ENCODE results near the gene ZBTB20. TPM values are rescaled to one million over a fixed set of nuclear protein-coding genes. Genes with fewer than 3 reads are reported as not detected.

Gene ZBTB20
- total RNA-seq, 2 experiments from 2014 or later = 2.5 to 3.2 TPM

DNA sequence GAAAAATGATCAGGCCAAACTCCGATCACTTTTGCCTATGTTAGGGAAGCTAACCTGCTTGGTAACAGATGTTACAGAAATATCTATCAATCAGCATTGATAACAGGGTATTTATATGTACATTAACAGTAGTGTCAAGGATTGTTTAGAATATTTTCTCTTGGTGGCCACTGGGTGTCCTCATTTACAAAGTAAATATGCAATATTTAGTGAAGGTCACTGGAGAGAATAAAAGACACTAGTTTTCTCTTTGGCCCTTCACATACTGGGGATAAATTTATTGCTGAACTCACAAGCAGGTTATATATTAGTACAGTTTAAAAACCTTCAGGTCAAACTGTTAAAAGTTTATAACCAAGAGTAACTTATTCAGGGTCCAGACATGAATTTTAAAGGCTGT is 784.3 kb downstream of the ZBTB20 start:
- ChIA-PET CTCF (interaction anchor here (0.6 to 1.2 kb wide), 2 partner anchors 92 to 149 kb away, joined by 3 read pairs; no protein-coding TSS in a partner anchor), POLR2A (no interaction called here)

DNA sequence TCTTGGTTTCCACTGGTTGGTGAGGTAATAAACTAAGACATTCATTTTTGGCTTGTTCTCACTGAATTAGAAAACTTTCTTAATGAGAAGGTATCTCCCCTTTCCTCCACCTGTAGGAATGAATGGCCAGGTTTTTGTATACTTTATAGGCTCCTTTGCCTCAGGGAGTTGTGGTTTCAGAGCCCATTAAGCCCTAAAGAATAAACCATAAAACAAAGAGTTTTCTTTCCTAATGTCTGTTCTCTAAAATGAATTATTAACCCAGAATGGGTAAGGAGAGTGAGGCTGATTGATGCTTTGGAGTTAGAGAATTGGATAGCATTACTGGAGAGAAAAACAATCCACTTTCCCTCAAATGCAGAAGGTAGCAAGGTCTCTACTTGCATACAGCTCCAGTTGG is 785.7 kb downstream of the ZBTB20 start:
- ChIA-PET CTCF (interaction anchor here (1.1 to 1.3 kb wide), 2 partner anchors 68 to 206 kb away, joined by 3 read pairs; partner anchors contain the start of gene TIGIT), POLR2A (no interaction called here)

DNA sequence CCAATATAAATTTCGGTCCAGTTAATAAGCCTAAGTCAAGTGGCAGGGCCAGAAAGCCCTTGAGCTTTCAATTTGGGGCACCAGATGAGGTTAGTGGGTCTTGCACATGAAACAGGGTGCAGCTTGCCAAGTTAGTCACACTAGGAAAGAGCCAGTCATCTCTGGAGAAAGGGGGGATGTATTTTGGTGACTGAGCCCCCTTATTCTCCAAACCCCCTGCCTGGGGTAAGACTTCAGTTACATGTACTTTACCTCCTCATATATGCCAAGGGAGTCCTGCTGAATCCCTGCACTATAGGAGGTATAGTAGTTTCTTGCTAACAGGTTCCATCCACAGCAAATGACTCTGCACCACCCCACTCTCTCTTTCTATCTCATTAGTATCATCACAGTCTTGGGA is 790.6 kb downstream of the ZBTB20 start:
- ChIA-PET POLR2A (no interaction called here), CTCF (interaction anchor here (0.6 to 1.0 kb wide), 2 partner anchors 204 to 521 kb away, joined by 3 read pairs; no protein-coding TSS in a partner anchor)

DNA sequence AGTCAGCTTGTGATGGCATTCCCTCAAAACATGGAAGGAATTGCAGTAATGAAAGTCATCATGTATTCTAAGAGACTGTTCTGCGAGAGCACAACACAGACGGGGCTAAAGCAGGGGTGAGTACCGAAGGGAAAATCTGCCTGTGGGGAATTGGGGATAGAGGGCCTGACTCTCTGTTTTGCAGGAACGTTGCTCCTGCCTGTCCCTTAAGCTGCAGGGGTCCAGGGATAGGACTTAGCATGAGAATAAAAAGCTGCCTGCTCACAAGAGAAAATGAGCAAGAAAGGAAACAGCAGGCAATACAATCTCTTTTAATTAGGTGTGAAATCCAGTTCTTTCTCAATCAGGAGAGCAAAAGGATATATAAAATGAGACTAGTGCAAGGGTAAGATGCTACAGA is 791.0 kb downstream of the ZBTB20 start:
- POLR2A ChIA-PET = no interaction called here
- CTCF ChIA-PET = interaction anchor here (0.6 kb wide), 1 partner anchor 521 kb away, joined by 3 read pairs; no protein-coding TSS in a partner anchor

DNA sequence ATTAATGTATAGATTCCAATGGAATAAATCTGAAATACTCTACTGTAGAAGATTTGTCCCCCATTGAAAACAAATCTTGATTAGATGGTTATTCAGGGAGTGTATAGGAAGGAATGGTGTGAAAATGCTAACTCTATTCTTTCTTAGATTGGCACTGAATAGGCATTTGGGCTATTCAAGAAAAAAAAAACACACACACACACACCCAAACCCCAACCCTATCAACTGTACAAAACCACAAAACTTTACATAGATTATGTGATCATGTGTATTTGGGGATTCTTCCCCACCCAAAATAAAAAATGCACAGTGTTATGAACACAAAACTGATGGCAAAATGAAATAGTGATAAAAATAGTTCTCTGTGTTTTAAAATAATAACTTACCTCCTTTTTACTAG is 791.4 kb downstream of the ZBTB20 start:
- ChIA-PET POLR2A (no interaction called here), CTCF (no interaction called here)

DNA sequence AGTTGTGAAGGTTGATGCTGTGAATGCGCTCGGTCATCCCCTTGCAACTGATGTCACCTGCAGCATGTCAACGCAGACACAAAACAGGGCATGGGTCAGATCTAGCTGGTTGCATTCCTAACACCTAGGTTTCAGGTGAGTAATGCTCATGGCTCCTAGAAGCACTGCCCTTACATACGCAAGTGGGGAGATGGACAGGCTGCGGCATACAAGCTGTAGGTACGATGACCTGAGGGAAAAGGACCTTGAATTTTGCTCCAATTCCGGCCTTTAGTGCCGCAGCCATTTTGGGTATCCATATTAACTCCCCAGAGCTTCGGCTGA is 795.3 kb downstream of the ZBTB20 start:
- ChIA-PET POLR2A (no interaction called here), CTCF (no interaction called here)

DNA sequence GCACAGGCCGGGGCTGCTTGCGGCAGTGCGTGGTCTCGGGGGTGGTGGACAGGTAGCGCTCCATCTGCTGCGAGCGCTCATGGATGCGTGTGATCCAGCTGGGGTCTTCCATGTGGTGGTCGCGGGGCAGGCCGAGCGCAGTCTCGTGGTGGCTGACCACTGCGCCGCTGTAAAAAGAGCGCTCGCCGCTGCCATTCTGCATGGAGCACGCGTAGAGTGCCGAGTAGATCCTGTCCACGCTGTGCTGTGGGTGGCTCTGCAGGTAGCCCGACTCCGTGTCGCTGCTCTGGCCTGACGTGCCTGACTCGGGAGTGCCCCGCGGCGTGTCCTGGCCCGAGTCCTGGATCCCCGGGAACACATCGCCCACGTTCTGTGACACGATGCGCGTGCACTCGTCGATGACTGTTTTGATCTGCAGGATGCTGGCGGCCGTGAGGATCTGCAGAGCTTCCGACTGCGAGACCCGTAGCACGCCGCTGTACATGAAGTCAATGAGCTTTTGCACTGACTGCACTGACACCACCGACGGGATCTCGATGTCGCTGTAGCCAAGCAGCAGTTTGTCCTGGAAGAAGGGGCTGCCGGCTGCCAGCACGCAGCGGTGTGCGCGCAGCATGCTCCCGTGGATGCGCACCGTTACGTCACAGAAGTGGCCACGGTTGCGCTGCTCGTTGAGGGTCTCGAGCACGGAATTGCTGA is 795.8 kb downstream of the ZBTB20 start:
- ChIA-PET CTCF (no interaction called here), POLR2A (no interaction called here)

DNA sequence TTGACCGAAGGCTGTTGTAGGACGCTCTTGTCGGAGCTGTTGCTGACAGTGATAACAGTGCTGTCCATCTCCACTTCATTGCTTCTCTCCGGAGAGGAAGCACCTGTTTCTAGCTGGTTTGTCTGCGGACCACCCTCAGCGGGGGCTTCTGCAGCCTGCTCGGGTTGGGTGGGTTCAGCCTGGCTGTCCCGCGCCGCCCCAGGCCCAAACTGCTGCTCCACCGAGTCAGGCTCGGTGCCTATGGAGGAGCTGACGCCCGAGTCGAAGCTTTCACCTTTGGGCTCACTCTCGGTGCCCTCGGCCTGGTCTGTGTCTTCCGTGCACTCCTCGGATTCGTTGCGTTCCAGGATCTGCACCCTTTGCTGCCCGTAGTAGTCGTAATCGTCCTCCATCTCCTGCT is 796.4 kb downstream of the ZBTB20 start:
- CTCF ChIA-PET = no interaction called here
- POLR2A ChIA-PET = no interaction called here

DNA sequence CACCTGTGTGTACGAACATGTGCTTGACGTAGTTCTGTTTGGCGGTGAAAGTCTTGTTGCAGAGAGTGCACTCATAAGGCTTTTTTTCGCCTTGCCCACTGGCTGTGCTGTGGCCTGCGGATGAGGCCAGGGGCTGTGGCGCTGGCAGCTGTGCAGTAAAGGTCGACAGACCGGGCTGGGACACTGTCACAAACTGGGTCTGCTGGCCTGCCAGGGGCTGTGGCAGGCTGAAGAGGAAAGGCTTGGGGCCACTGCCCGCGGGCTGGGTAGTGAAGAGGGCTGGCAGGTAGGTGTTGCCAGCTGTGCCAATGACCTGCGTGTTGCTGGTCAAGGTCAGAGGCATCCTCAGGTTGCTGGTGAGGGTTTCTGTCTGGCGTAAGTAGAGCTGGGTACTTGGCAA is 796.8 kb downstream of the ZBTB20 start:
- POLR2A ChIA-PET = no interaction called here
- CTCF ChIA-PET = no interaction called here

DNA sequence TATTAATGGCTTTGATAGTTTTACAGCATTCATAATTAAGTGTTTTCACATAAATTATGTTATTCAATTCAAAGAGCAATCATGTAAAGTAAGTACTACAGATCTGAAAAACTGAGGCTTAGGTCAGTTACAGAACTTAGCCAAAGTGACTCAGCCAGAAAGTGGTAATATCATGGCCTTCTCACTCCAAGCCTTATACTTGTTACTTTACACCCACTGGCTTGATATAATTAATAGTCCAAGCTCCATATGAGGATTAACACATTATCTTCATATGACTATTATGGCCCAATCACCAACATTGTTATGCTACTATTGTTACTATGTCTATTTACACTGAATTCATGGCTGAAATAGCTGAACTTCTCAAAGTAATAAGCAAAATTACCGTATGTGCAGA is 802.6 kb downstream of the ZBTB20 start:
- ChIA-PET POLR2A (interaction anchor here (1.3 kb wide), 1 partner anchor 34 kb away, joined by 3 read pairs; no protein-coding TSS in a partner anchor), CTCF (no interaction called here)

DNA sequence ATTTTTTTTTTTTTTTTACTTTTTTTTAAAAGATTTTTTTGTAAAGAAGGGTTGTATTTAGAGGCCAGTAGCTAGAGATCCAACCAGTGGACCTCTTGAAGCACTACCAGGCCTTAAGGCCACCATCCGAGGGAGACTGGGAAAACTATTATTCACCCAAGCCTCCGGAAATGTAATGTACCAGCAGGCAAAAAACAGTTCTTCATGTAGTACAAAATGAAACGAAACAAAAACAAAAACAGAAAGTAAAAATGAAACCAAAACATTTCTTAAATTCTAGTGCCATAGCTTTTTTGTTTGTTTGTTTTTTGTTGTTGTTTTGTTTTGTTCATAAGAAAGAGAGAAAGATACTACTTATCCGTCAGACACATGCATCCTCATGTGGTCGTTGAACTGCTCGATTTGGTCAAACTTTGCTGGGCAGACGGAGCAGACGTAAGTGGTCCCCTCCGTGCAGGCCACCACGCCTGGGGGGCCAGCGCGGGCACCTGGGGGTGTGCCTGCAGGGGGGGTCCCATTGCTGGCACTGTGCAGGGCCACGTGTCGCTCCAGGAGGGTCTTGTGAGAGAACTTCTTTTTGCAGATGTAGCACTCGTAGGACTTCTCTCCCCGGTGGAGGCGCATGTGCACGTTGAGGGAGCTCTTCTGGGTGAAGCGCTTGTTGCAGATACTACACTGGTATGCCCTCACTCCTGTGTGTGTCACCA is 808.3 kb downstream of the ZBTB20 start:
- CTCF ChIA-PET = interaction anchor here (1.0 kb wide), 2 partner anchors 48 to 49 kb away, joined by 3 read pairs; no protein-coding TSS in a partner anchor
- POLR2A ChIA-PET = no interaction called here

DNA sequence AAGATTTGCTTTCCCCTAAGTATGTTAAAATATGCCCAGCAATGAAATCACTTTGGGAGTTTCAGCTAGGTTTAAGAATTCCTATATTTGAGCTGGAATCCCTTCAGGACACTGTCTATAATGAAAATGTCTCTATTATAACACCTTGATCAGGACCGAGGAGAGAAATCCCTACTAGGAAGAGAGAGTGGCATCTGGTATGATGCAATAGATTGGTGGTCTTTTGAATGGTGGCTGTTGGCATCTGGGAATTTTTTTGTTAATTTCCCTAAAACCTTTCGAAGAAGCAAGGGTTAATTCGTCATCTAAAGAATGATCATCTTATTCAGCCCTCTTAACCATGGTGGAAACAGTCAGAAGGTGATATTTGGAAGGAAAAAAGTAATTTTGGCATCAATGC is 810.2 kb downstream of the ZBTB20 start:
- ChIA-PET CTCF (interaction anchor here (0.8 to 1.6 kb wide), 3 partner anchors 17 to 45 kb away, joined by 3 to 4 read pairs (median 3); no protein-coding TSS in a partner anchor), POLR2A (no interaction called here)

DNA sequence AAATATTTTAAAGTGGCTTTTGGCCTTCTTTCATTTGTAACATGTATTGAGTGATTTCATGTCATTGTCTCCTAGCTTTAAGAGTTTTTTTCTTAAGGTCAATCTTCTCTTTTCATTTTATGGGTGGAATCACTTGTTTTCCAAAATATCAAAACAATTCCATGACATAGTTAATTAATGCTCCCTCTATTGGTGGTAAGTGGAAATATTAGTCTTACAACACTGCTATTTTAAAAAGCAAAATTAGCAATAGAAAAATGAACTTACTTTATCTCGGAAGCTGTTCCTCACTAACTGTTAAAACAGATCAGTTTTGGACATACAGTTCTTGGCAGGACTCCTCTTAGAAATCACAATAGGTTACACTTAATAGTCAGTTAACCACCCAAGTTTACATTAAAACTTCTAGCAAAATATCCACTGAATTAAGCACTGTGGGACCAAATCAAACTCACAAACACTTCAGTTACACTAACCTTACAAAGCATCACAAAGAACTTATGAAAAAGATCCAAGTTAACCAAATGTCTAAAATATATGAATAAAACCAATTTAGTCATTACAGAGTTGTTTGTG is 810.9 kb downstream of the ZBTB20 start:
- POLR2A ChIA-PET = no interaction called here

DNA sequence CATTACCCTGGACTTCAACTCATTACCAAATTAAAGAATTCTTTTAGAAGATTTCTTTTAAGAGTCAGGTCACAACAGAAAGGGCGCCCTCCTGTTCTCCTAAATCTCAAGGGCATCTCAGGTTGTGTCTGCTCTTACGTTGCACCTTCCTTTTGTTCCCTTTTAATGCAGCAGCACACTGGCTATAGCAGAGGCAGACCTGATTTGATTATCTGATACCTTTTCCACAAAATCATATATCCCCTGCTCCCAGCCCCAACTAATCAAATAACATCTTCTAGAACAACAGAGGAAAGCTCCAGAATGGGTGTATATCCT is 813.2 kb downstream of the ZBTB20 start:
- ChIA-PET CTCF (interaction anchor here (1.9 to 2.4 kb wide), 4 partner anchors 18 to 182 kb away, joined by 5 to 11 read pairs (median 6); no protein-coding TSS in a partner anchor), POLR2A (no interaction called here)

More for the DNA sequence above, 810.9 kb downstream of the ZBTB20 start:
- CTCF ChIA-PET = interaction anchor here (0.8 to 2.4 kb wide), 4 partner anchors 17 to 45 kb away, joined by 3 to 6 read pairs (median 4); no protein-coding TSS in a partner anchor

DNA sequence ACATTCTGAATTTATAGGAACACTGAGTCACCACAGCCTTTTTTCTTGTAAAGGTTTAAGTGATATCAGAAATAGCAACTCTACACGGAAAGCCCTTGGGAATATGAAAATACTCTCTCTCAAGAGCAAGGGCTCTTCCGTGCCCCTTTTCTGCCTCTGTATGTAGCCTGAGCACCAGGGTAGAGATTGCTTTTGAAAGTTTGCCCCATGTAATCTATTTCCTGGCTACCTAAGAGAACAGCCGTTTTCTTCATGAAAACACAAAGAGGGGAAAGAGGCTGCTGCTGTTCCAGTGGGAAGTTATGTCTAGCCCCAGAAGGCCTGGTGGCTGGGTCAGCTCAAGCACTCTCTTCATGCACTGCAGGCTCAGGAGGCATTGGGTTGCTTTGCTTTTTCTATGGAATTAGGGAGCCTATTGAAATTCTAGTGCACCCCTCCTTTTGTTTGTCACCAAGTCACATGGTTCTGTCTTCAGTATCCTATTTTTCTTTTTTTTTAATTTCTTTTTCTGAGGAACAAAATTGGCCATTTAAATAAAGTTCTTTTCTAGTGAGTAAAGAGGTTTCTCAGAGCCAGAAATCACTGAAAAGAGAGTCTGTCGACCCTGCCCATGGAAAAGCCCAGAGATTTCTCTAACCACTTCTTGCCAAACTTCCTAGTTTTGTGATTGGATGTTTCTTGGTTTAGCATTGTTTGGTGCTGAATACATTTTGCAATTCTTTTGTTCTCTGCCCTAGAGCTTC is 813.7 kb downstream of the ZBTB20 start:
- ChIA-PET CTCF (interaction anchor here (1.9 to 2.4 kb wide), 3 partner anchors 17 to 182 kb away, joined by 5 to 11 read pairs (median 5); no protein-coding TSS in a partner anchor), POLR2A (no interaction called here)

DNA sequence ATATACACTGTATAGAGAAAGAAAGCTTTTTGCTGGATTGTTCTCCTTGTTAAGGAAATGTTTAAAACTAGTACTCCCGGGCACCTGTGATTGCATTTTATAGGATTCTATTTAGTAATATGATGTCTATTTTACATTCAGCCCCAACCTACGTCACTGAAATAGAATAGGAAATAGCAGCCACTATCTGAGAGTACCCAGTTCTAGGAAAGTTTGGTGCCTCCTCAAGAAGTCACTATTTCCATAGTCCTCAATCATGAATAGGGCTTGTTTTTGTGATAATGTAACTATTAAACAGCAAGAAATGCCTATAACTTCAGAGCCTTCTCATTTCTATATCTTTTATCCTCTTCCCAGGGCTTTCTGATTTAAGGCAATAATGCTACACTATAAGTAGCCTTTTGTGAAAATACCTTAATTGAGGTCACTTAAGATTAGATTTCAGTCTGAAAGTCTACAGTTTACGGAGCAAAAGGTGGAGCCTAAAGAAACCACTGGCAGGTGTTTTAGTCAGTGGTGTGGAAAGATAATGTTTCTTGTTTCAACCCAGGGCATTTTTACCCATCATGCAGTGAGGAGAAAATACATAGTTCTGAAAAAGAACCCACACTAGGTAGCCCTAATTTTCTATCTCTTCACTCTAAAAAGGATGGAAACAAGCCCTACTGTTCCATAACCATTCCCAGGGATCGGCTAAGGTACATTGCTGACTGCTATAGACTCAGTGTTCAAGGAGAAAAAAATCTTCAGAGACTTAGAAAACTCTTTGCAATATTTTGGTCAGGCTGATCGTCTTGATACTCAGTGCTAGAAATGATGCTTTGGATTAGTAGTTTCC is 814.5 kb downstream of the ZBTB20 start:
- ChIA-PET CTCF (interaction anchor here (0.9 to 1.7 kb wide), 4 partner anchors 15 to 119 kb away, joined by 3 read pairs; no protein-coding TSS in a partner anchor), POLR2A (no interaction called here)

DNA sequence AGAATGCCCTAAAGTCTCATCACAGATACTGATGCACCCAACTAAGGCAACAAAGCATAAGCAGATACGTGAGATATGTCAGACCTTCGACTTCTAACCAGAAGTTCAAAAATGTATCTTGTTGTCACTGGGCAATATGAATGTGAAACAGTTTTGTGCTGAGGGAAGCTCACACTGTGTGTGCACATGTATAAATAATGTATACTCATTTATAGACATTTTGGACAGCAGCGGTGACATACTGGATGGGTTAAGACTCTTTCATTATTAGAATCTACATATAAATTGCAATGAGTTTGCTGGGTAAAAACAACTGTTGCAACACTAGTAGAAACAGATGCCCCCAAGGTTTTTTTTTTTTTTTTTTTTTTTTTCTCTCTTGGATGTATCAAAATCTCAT is 815.4 kb downstream of the ZBTB20 start:
- POLR2A ChIA-PET = interaction anchor here (1.3 kb wide), 1 partner anchor 19 kb away, joined by 3 read pairs; no protein-coding TSS in a partner anchor
- CTCF ChIA-PET = interaction anchor here (0.9 to 1.7 kb wide), 5 partner anchors 14 to 118 kb away, joined by 3 read pairs; no protein-coding TSS in a partner anchor

DNA sequence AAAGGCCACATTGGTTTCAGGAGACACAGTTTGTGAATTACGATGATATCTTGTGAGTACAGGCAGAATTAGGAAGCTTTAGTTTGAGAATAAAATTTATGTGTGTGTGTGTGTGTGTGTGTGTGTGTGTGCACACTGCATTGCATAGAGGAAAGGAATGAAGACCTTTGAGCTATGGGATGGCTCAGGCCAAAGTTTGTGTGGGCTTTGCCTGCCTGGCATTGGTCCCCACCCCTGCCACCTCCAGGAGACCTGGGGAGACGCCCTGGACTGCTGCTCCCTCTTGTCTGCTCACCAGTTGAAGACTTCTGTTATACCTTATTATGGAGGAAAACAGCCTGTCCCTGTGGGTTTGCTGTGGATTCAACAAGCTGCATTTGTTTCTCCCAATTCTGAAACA is 816.1 kb downstream of the ZBTB20 start:
- ChIA-PET CTCF (interaction anchor here (1.1 to 2.3 kb wide), 5 partner anchors 13 to 40 kb away, joined by 3 to 11 read pairs (median 3); no protein-coding TSS in a partner anchor), POLR2A (interaction anchor here (1.2 to 1.3 kb wide), 2 partner anchors 18 to 35 kb away, joined by 3 to 4 read pairs; no protein-coding TSS in a partner anchor)

DNA sequence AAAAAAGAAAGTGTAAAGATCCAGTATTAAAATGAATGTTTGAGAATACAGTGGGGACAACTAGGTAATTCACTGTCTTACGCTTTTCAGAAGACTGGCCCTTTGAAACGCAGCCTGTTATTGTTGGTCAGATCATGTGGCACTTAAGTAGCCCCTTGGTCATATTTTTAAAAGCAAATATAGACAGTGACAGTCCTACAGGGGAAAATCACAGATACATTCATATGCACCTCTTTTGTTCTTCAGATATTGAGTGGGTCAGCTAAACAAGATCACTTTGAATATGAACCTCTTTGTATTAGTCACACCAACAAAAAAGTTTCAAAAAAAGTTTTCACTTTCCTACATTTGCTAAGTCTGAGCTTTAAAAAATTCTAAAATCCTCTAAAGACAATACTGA is 817.3 kb downstream of the ZBTB20 start:
- CTCF ChIA-PET = interaction anchor here (0.6 to 2.3 kb wide), 3 partner anchors 16 to 39 kb away, joined by 3 to 11 read pairs (median 3); no protein-coding TSS in a partner anchor
- POLR2A ChIA-PET = interaction anchor here (1.2 to 1.6 kb wide), 2 partner anchors 23 to 34 kb away, joined by 3 to 4 read pairs; no protein-coding TSS in a partner anchor

All from activated CD8-positive, alpha-beta memory T cell treated with anti-CD3 and anti-CD28 coated beads for 36 hours (primary cell).